ENCODE measurements around the gene MMP8. TPM values are rescaled to one million over a fixed set of nuclear protein-coding genes. Genes with fewer than 3 reads are reported as not detected.

The MMP8 gene
- total and polyA plus RNA-seq, 2 experiments from 2014 or later, result not detected

- H2AFZ ChIP-seq, result 0 out of 2 replicates have a peak overlapping the region, but pooled peaks have one; percentile 64
- Mint-ChIP-seq H3K9me3 (peaks cover 2% of the 10 kb centered on the region; the same call in 1 of the 3 replicates), H3K27me3 (ENCODE audit: insufficient read depth, low read depth, poor library complexity) (peaks cover 1% of the 10 kb centered on the region), H3K4me3 (no peak overlapping the region), H3K4me1 (peaks cover 20% of the 10 kb centered on the region), H3K27ac (0 out of 2 replicates have a peak overlapping the region, but pooled peaks have one; percentile 19), H3K36me3 (ENCODE audit: low read depth) (no peaks in the 10 kb centered on the region)
- H3K4me2 ChIP-seq, result no peak overlapping the region
- H3K27me3 ChIP-seq (ENCODE audit: insufficient read depth), result no peaks in the 10 kb centered on the region
- no peaks in the 10 kb centered on the region for H4K20me1 ChIP-seq (replicated peaks; ENCODE audit: insufficient read depth)
- no peaks in the 10 kb centered on the region for H3K9me2 ChIP-seq (ENCODE audit: insufficient read depth)
- no peak overlapping the region for H3K4me3 ChIP-seq
- no peaks in the 10 kb centered on the region for H3F3A ChIP-seq (replicated peaks; ENCODE audit: low read depth)
- no peak for DNase-seq (ENCODE audit: low spot score)
- TF ChIP-seq NANOG (IDR thresholded peaks at IDR 0.05; ENCODE audit: borderline replicate concordance) (no peak), ETS1 (IDR thresholded peaks at IDR 0.05) (no peak), EZH2 (IDR thresholded peaks at IDR 0.05; ENCODE audit: low read depth, unreplicated experiment) (no peak), POLR2AphosphoS5 (IDR thresholded peaks at IDR 0.05; ENCODE audit: low read depth) (no peak), CREB1 (CRISPR knock-in tag; IDR thresholded peaks at IDR 0.05; ENCODE audit: low read depth) (no peak), ZNF331 (CRISPR knock-in tag; IDR thresholded peaks at IDR 0.05; ENCODE audit: low read depth) (no peak), JUNB (IDR thresholded peaks at IDR 0.05; ENCODE audit: unreplicated experiment) (no peak), STAT1 (IDR thresholded peaks at IDR 0.05; ENCODE audit: unreplicated experiment) (no peak), ZNF462 (CRISPR knock-in tag; IDR thresholded peaks at IDR 0.05) (no peak), ZNF114 (CRISPR knock-in tag; IDR thresholded peaks at IDR 0.05) (no peak), EZH2phosphoT487 (IDR thresholded peaks at IDR 0.05; ENCODE audit: unreplicated experiment) (no peak), REST (IDR thresholded peaks at IDR 0.05; ENCODE audit: unreplicated experiment) (no peak)
- TF ChIP-seq, protein P1, sequence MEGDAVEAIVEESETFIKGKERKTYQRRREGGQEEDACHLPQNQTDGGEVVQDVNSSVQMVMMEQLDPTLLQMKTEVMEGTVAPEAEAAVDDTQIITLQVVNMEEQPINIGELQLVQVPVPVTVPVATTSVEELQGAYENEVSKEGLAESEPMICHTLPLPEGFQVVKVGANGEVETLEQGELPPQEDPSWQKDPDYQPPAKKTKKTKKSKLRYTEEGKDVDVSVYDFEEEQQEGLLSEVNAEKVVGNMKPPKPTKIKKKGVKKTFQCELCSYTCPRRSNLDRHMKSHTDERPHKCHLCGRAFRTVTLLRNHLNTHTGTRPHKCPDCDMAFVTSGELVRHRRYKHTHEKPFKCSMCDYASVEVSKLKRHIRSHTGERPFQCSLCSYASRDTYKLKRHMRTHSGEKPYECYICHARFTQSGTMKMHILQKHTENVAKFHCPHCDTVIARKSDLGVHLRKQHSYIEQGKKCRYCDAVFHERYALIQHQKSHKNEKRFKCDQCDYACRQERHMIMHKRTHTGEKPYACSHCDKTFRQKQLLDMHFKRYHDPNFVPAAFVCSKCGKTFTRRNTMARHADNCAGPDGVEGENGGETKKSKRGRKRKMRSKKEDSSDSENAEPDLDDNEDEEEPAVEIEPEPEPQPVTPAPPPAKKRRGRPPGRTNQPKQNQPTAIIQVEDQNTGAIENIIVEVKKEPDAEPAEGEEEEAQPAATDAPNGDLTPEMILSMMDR (conservative IDR thresholded peaks at IDR 0.05; ENCODE audit: low read depth in 2 of 2), result no peak
- no peak for ATAC-seq
- peaks cover 32% of the 10 kb centered on the region for H3K4me1 ChIP-seq (ENCODE audit: insufficient read depth)
- H3K27ac ChIP-seq (ENCODE audit: low read depth), result 0 out of 2 replicates have a peak overlapping the region, but pooled peaks have one; percentile 36
- H3K36me3 ChIP-seq (ENCODE audit: insufficient read depth), result no peaks in the 10 kb centered on the region
- H3K79me2 ChIP-seq (replicated peaks; ENCODE audit: insufficient read depth), result no peaks in the 10 kb centered on the region; the same call in 1 of the 2 replicates
These were observed 28.5 kb upstream of the MMP8 start for GRCh38 chr11:102753267-102753666.
